Neural cell (in vitro differentiated cells): ENCODE measurements around the gene LCE6A.

ENCODE experiments used
- CTCF ChIP-seq: fragments of 450-650 bp; IDR thresholded peaks from 2 replicates; pipeline ENCODE4 v1.5.1; 2014; ENCODE audit warnings: antibody characterized with exemption, mild to moderate bottlenecking, moderate library complexity; ENCODE audit not compliant: poor library complexity, severe bottlenecking
- EP300 ChIP-seq: fragments of 450-650 bp; conservative IDR thresholded peaks from 2 replicates; pipeline ENCODE4 v1.6.1; 2014; ENCODE audit warnings: antibody characterized with exemption, mild to moderate bottlenecking, moderate library complexity; ENCODE audit not compliant: poor library complexity, severe bottlenecking
- EZH2 ChIP-seq: fragments of 200-600, 300-800 bp; shearing (Covaris generic), sonication (generic); IDR thresholded peaks from 2 replicates; pipeline ENCODE4 v1.6.1; 2014; ENCODE audit warnings: antibody characterized with exemption, low read length, borderline replicate concordance, mild to moderate bottlenecking; ENCODE audit not compliant: insufficient read depth, poor library complexity, severe bottlenecking
- MXI1 ChIP-seq: fragments of 450-650 bp; conservative IDR thresholded peaks from 2 replicates; pipeline ENCODE4 v1.6.1; 2014; ENCODE audit warnings: antibody characterized with exemption, mild to moderate bottlenecking; ENCODE audit not compliant: poor library complexity, severe bottlenecking
- POLR2AphosphoS5 ChIP-seq: IDR thresholded peaks from 2 replicates; pipeline ENCODE4 v1.6.1; 2012
- RAD21 ChIP-seq: fragments of 450-650 bp; conservative IDR thresholded peaks from 2 replicates; pipeline ENCODE4 v1.6.1; 2014; ENCODE audit warnings: antibody characterized with exemption, mild to moderate bottlenecking, moderate library complexity
- REST ChIP-seq: IDR thresholded peaks from 2 replicates; pipeline ENCODE4 v1.6.1; 2012; ENCODE audit warnings: borderline replicate concordance
- SMC3 ChIP-seq: fragments of 450-650 bp; conservative IDR thresholded peaks from 2 replicates; pipeline ENCODE4 v1.6.1; 2014; ENCODE audit warnings: antibody characterized with exemption, mild to moderate bottlenecking, moderate library complexity; ENCODE audit not compliant: poor library complexity
- TAF1 ChIP-seq: IDR thresholded peaks from 2 replicates; pipeline ENCODE4 v1.6.1; 2012; ENCODE audit warnings: low read depth

GRCh38 chr1:152823294-152823693 is 19.4 kb upstream of the LCE6A start:
- TF ChIP-seq CTCF (no peak), EP300 (no peak), POLR2AphosphoS5 (no peak), RAD21 (no peak), EZH2 (no peak), MXI1 (no peak), REST (no peak), TAF1 (no peak), SMC3 (no peak)
